ENCODE results near the gene PPIC.

Gene PPIC

GRCh38 chr5:123036391-123037103, at the start of gene PPIC:
TSS of gene PPIC (minus strand) at chr5:123036725. CDS start at chr5:123036625, 100 bp downstream.
- DNase-seq (ENCODE audit: low spot score) = peak; percentile 30

GRCh38 chr5:123085638-123086286, 49.2 kb upstream of the PPIC start:
- DNase-seq (ENCODE audit: low spot score) = no peak

GRCh38 chr5:123084730-123085605, 48.4 kb upstream of the PPIC start:
- no peak for DNase-seq (ENCODE audit: low spot score)

DNA sequence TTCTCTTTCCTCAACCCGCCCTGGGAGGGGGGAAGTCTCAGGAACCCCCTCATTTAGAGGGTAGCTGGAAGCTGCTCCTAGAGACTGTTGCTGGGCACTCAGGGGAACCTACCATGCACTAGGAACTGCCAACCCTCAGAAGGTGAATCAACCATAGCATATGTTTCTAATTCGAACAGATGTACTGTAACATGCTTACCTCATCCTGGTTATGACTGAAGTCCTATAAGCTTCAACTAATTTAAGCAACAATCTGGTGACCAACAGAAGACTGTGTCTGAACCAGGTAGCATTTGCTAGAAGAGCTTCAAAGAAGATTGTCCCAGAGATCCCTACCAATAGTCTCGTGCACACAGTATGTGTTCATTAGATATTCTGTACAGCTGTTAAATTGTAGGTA, 46.8 kb upstream of the PPIC start:
- DNase-seq (ENCODE audit: low spot score) = no peak

DNA sequence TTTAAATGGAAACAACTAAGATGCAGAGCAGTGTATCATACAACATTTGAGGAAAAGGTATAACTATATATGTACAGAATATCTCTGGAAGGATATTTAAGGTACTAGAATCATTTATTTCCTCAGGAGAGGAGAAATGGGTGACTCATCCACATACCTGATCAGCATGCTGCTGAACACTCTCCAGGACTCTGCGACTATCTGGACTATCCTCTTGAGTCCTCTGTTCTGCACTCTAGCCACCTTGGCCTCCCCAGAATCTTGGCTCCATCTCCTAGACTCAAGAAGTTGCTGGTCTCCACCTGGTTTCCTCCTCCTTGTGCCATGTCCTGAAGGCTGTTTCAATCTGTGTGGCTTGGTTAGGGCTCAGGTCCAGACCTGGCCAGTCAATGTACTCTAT, 43.7 kb upstream of the PPIC start:
- DNase-seq (ENCODE audit: low spot score) = no peak

DNA sequence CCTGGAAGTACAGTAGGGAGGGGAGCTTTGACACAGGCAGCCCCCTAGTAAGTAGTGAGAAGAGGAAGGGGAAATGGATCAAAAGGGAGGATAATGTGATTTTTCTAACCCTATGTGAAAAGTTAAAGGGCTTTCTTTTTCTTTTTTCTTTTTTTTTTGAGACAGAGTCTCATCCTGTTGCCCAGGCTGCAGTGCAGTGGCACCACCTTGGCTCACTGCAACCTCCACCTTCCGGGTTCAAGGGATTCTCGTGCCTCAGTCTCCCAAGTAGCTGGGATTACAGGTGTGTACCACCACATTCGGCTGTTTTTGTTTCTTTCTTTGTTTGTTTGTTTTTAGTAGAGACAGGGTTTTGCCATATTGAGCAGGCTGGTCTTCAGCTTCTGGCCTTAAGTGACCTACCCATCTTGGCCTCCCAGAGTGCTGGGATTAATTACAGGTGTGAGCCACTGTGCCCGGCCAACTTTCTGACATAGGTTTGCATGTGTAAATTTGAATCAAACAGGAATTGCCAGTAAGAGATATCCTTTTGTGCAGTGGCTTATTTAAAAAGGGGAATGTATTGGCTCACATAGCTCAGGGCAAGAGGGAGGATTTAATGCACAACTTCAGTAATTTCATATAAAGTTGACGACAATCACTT, 39.1 kb upstream of the PPIC start:
- no peak for DNase-seq (ENCODE audit: low spot score)

DNA sequence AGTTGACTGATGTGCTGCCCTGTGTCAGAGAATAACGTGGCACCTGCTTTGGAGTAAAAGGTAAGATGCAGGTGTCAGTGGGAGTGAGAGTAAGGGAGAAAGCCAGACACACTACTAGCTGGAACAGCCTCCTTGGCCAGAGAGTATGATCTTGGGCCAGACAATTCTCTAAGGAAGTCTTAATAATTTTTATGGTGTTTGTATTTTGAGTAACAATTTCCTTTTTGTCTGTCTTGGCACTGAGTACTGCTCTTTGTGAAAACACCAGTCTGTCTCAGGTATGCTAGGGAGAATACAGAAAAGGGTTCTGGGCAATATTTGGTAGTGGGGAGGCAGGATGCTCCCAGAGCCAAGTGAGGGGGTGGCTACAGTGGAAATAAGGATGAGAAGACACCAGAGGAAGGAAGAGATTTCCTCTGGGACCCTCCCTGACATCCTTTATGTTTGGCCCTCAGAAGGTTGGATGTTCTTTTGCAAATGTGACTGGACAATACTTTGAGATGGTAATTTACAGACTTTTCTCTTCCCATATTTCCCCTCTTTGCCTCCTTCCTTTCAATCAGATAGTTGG, 31.9 kb upstream of the PPIC start:
- DNase-seq (ENCODE audit: low spot score) = no peak

DNA sequence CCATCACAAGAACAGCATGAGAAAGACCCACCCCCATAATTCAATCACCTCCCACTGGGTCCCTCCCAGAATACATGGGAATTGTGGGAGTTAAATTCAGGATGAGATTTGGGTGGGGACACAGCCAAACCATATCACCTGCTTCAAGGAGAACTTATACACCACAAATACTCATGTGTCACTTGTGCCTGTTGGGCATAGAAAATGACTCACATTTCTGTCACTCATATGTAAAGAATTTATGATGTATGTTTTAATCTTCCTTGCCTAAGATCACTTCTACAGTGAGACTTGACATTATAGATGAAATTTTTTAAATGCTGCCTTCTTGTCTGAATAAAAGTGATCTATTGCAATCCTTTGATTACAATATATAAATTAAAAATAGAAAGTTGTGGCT, 29.5 kb upstream of the PPIC start:
- no peak for DNase-seq (ENCODE audit: low spot score)

- no peak for DNase-seq (ENCODE audit: low spot score)
These were observed 22.9 kb upstream of the PPIC start for GRCh38 chr5:123059455-123059854.

- no peak for DNase-seq (ENCODE audit: low spot score)
These were observed 14.7 kb upstream of the PPIC start for GRCh38 chr5:123051206-123051605.

DNA sequence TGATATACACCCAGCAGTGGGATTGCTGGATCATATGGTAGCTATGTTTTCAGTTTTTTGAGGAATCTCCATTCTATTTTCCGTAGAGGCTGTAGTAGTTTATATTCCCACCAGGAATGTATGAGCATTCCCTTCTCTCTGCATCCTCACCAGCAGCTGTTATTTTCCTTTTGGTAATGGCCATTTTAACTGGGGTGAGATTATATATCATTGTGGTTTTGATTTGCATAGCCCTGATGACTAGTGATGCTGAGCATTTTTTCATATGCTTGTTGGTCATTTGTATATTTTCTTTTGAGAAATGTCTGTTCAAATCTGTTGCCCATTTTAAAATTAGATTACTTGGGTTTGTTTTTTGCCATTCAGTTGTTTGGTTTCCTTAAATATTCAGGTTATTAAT, 11.2 kb upstream of the PPIC start:
- DNase-seq (ENCODE audit: low spot score) = no peak

- DNase-seq (ENCODE audit: low spot score) = no peak
These were observed 9.7 kb upstream of the PPIC start for GRCh38 chr5:123046222-123046621.

- DNase-seq (ENCODE audit: low spot score) = no peak
These were observed 8.5 kb upstream of the PPIC start for GRCh38 chr5:123044926-123045617.

- DNase-seq (ENCODE audit: low spot score) = no peak
These were observed 3.1 kb upstream of the PPIC start for GRCh38 chr5:123039673-123040072.

DNA sequence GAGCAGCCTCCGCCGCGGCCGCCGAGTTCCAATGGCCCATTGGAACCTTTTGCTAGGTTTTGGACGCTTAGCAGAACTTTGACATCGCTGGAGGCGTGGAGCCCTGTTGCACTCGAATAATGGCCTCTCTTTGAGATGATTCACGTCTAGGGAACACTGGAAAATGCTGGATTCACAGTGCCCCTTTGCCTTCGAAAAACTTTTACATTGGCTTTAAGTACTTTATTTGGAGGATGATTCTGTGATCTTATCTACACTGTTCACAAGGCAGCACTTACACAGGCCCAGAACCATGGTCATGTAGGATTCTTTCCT, 536 bp upstream of the PPIC start:
- no peak for DNase-seq (ENCODE audit: low spot score)

GRCh38 chr5:123035918-123036390, 571 bp downstream of the PPIC start:
- DNase-seq (ENCODE audit: low spot score) = no peak

DNA sequence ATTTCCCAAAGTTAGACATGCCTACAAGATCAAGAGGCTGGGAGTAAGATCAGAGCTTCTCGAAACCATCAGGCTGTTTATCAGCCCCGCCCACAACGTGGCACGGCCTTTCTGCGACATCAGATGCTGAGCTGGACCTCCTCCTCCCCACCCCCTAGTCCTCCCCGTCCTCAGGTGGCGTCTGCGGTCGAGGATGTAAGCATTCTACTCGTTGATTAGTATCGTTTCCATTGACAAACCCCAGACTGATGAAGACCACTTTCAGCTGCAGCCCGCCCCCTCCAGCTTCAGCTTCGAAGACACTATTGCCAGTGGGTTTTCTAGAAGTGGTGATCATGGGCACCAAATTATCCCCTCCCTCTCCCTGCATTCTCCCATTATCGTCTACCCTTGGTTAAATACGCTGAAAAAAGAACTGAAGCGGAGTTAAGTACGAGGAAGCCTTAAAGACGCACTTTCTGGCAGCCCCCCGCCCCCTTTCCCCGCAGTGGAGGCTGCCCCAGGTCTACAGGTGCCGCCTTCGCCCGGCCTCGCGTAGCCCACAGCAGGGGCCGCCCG, 1.1 kb downstream of the PPIC start:
- no peak for DNase-seq (ENCODE audit: low spot score)

DNA sequence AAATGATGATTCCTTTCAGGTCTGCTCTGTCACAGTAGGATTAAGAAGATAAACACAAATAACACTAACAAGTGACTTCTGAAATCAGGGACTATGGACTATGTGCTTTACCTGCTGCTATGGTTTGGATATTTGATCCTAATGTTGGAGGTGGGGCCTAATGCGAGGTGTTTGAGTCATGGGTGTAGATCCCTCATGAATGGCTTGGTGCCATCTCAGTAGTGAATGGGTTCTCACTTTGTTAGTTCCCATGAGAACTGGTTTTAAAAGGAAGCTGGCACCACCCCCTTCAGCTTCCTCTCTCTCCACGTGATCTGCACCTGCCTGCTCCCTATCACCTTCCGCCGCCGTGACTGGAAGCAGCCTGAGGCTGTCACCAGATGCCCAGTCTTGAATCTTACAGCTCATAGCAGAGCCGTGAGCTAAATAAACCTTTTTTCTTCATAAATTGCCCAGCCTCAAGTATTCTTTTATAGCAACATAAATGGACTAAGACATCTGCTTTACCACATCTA, 3.3 kb downstream of the PPIC start:
- no peak for DNase-seq (ENCODE audit: low spot score)

DNA sequence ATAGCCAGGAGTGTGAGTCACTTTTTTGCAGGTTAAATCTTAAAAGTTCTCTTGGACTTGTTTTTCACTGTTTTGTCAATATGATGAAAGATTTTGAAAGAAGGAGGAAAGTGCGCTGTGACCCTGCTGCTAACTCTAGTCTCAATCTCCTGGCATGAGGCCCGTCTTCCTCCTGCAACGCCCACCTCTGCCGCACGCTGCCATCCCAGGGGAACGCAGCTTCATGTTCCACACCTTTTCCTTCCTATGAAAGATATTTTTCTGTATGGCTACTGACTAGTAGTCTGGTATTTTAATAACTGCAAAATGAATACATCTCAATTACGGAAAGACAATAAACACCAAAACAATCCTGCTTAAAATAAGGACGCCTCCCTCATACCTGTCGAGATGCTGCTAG, 8.3 kb downstream of the PPIC start:
- no peak for DNase-seq (ENCODE audit: low spot score)

- DNase-seq (ENCODE audit: low spot score) = no peak
These were observed 21.8 kb downstream of the PPIC start for GRCh38 chr5:123014689-123015088.

DNA sequence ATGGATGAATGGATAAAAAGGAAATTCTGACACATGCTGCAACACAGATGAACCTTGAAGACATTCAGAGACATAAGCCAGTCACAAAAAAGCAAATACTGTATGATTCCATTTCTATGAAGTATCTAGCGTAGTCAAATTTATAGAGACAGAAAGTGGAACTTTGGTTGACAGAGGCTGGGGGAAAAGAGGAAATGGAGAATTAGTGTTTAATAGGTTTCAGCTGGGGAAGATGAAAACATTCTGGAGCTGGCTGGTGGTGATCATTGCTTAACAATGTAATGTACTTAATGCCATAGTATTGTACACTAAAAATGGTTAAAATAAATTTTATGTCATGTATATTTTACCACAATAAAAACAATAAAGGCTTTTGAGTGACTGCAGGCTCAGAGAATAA, 24.2 kb downstream of the PPIC start:
- no peak for DNase-seq (ENCODE audit: low spot score)

Data from putamen (tissue), 1 donor.